Heart right ventricle (tissue), 16 donors: ENCODE data around the gene MLIP. TPM values are rescaled to one million over a fixed set of nuclear protein-coding genes. Genes with fewer than 3 reads are reported as not detected.
A peak's percentile ranks its signal among the peaks of the same experiment; 100 is the strongest.

Experiments
- ATAC-seq, 8 donors: fragments of 200-7000 bp; cut with Tn5 transposase; one replicate each; pipeline ENCODE4 v1.9.1; 2020; ENCODE audit warnings: mild to moderate bottlenecking in 8 of 8, moderate library complexity in 8 of 8, moderate number of reproducible peaks in 1 of 8
- DNase-seq, 2 donors: peaks; one replicate each; pipeline ENCODE4 v3.0.0-alpha.2; 2020
- H3K27ac ChIP-seq, 10 donors: fragments of 200-600 bp; sonication (generic) in 2 of 10; one replicate each; pipeline versions ENCODE4 v1.5.0 to v1.8.0; 2020 to 2022; ENCODE audit warnings: mild to moderate bottlenecking in 3 of 10
- H3K27me3 ChIP-seq, 7 donors: fragments of 200-600 bp; one replicate each; pipeline ENCODE4 v1.8.0; 2021 to 2022; ENCODE audit warnings: mild to moderate bottlenecking in 2 of 7
- H3K36me3 ChIP-seq, 9 donors: fragments of 200-600 bp; sonication (generic) in 1 of 9; one replicate each; pipeline versions ENCODE4 v1.5.0 to v1.8.0; 2020 to 2022; ENCODE audit warnings: mild to moderate bottlenecking in 2 of 9
- H3K4me1 ChIP-seq, 9 donors: fragments of 200-600 bp; sonication (generic) in 1 of 9; one replicate each; pipeline versions ENCODE4 v1.5.0 to v1.8.0; 2020 to 2022; ENCODE audit warnings: mild to moderate bottlenecking in 4 of 9
- H3K4me3 ChIP-seq, 10 donors: fragments of 200-600 bp; sonication (generic) in 2 of 10; one replicate each; pipeline versions ENCODE4 v1.5.0 to v1.8.0; 2020 to 2022; ENCODE audit warnings: mild to moderate bottlenecking in 7 of 10, moderate library complexity in 2 of 10
- H3K9me3 ChIP-seq, 11 donors: fragments of 200-600 bp in 10 of 11; sonication (generic) in 2 of 11; one replicate each; pipeline versions ENCODE4 v1.5.0 to v1.8.0; 2013 to 2022; ENCODE audit warnings: mild to moderate bottlenecking in 2 of 11, control low read depth in 1 of 11, moderate library complexity in 1 of 11
- CTCF ChIP-seq, 9 donors: fragments of 200-600 bp; sonication (generic) in 2 of 9; IDR thresholded peaks; one replicate each; pipeline versions ENCODE4 v1.5.0 to v1.8.0; 2021 to 2022; ENCODE audit warnings: antibody characterized with exemption in 9 of 9, mild to moderate bottlenecking in 5 of 9, moderate library complexity in 1 of 9
- WGBS, 2 donors: extraction: QIAGEN DNeasy Blood & Tissue Kit; methylation state at CpG; one replicate each; pipeline ENCODE4 v1.1.7; 2013; ENCODE audit warnings: inconsistent platforms in 1 of 2; 5-methylcytosine and 5-hydroxymethylcytosine counted together
- intact Hi-C, 10 donors: fragments of 100-400 bp; cut with DNase I; formaldehyde crosslinking; loops; one replicate each; pipeline versions ENCODE4 v1.11.1 to v1.14.2; 2022
- polyA plus RNA-seq, 2 donors: library from polyadenylated mRNA; stranded (reverse); fragments of 200-250 nt; gene quantifications; one replicate each; pipeline ENCODE4 v1.2.3, GENCODE V29; 2013
- total RNA-seq, 10 donors: library from RNA; stranded (reverse); fragmentation: NEBNext Ultra II Directional in 3 of 10; extraction: Animal tissue kit (Norgen Biotek cat#: 25700) in 3 of 10; gene quantifications; one replicate each; pipeline versions ENCODE4 v1.2.1 to v1.2.4, GENCODE V29; 2021 to 2023
- donor health status: Arrhythmogenic right ventricular cardiomyopathy.
- donor health status: ischemic (EF 13 %, LVEDD 7.1; RV severe dilation, severe dysfunction).
- donor health status: healthy with polysubstance abuse.
- donor health status: DM: no; HTN: yes; CAD: no.
- donor health status: DM: no; HTN: no; CAD: no.
- donor health status: ischemic (EF 25% LVEDD 6.9; RV normal size, moderate dysfunction).
- donor health status: ischemic (EF 25% LVEDD 5.7; RV mildly dilated, moderate dysfunction).
- donor health status: healthy.
- donor health status: DM: yes; HTN: yes; CAD: no.
- donor health status: Ischemic cardiomyopathy.
- donor health status: ischemic (EF 35%, LVEDD 5.7; RV mildly dilated, moderate dysfunction).
- donor health status: nonischemic (EF 11% LVEDD 7.7; RV severe dilation, severe dysfunction).
- donor health status: DM: yes; HTN: yes; CAD: no.
- donor health status: PGD.
- donor health status: ischemic (EF 29% LVEDD 5.4; RV normal size, mild dysfunction).
- donor health status: nonischemic (EF 23%, LVEDD 6.1; RV moderate dilation, normal function).

Gene MLIP
- total and polyA plus RNA-seq, 12 donors: 102 to 486 (median 394) TPM

DNA sequence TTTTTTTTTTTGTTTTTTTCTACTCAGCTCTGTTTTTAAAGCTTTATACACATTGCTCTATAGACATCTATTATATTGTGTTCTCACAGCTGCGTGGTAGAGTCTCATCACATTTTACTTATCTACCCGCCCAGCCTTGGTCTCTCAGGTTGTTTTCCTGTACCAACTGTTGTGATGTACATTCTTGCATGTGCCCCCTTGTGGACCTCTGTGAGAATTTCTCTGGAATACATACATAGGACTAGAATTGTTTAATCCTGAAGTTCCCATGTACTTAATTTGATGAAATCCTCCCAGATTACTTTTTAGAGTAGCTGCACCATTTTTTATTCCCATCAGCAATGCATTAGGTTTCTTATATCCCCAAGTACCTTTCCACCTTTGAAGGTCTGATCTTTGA is 156.6 kb downstream of the MLIP start:
- Histone ChIP-seq H3K4me1 (peaks cover 0 to 9% (median 0%) of the 10 kb centered on the region in 9 donors), H3K4me3 (no peak overlapping the region), H3K27me3 (no peaks in the 10 kb centered on the region), H3K36me3 (no peaks in the 10 kb centered on the region), H3K27ac (no peak overlapping the region), H3K9me3 (no peaks in the 10 kb centered on the region)
- WGBS, 2 donors: 54 to 60% methylated on average over 2 of the region's 2 CpGs
- DNase-seq (no peak), ATAC-seq (no peak)
- TF ChIP-seq CTCF (IDR thresholded peaks at IDR 0.05): peak in 7 of 9 donors; percentile 27 to 52 (median 38)
- intact Hi-C loops: loop anchor here in 6 of 10 donors (5.0 to 10.0 kb wide), 2 partner anchors 280 to 283 kb away; no protein-coding TSS in a partner anchor

GRCh38 chr6:54273214-54273820 is 162.1 kb downstream of the MLIP start:
- Histone ChIP-seq H3K36me3 (no peaks in the 10 kb centered on the region), H3K27me3 (no peaks in the 10 kb centered on the region), H3K27ac (no peak overlapping the region), H3K4me1 (no peaks in the 10 kb centered on the region), H3K9me3 (no peaks in the 10 kb centered on the region), H3K4me3 (no peak overlapping the region)
- ATAC-seq (peak in 3 of 8 donors; percentile 25 to 65 (median 53)), DNase-seq (no peak)
- 79 to 80% methylated on average over 6 of the region's 6 CpGs for WGBS, 2 donors
- no peak for TF ChIP-seq CTCF (IDR thresholded peaks at IDR 0.05)
- intact Hi-C loops: loop anchor here in 1 of 10 donors (10.0 kb wide), 1 partner anchor 289 kb away; no protein-coding TSS in a partner anchor

DNA sequence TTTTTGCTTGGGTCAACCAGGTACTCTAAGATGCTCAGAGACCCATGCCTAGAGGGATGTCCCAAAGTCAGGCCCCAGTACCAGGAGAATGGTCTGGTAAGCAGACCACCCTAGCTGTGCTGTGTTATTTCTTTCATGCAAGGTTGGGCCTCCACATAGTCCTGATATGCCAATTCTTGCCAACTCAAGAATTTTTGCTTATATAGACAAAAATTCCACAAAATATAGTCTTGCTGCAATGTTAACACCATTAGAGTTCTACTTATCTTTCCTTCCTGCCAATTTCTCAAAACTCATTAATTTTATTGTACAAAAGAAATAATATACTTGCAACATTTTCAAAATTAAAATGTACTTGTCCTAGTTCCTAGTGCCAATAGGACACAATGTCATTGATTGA is 163.1 kb downstream of the MLIP start:
- Histone ChIP-seq H3K36me3 (no peaks in the 10 kb centered on the region), H3K27ac (no peak overlapping the region), H3K4me3 (no peak overlapping the region), H3K9me3 (peaks cover 0 to 3% (median 0%) of the 10 kb centered on the region in 11 donors), H3K27me3 (no peaks in the 10 kb centered on the region), H3K4me1 (no peaks in the 10 kb centered on the region)
- intact Hi-C loops: loop anchor here in 1 of 10 donors (10.0 kb wide), 1 partner anchor 290 kb away; no protein-coding TSS in a partner anchor
- DNase-seq (no peak), ATAC-seq (peak in 3 of 8 donors; percentile 17 to 64 (median 37))
- TF ChIP-seq CTCF (IDR thresholded peaks at IDR 0.05): no peak

DNA sequence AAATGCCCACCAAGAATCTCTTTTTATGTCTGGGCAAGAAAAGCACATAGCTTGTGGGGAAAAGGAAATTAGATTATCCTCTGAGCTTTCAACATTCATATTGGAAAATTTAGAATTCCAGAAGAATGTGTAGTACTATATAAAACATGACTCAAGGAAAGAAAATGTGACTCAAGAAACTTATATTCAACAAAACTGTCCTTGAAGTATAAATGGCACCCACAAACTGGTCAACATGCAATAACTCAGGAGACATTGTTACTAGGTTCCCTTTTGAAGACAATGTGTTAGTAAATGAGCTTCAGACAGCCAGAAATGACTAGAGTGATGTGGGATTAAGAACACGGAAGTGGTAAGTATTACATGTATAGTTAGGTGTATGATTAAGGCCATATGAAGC is 170.9 kb downstream of the MLIP start:
- Histone ChIP-seq H3K27ac (no peak overlapping the region), H3K4me3 (no peak overlapping the region), H3K36me3 (no peaks in the 10 kb centered on the region), H3K27me3 (no peaks in the 10 kb centered on the region), H3K4me1 (no peaks in the 10 kb centered on the region), H3K9me3 (peaks cover 0 to 3% (median 0%) of the 10 kb centered on the region in 11 donors)
- ATAC-seq (no peak), DNase-seq (no peak)
- 85 to 92% methylated on average over 1 of the region's 1 CpG for WGBS, 2 donors
- intact Hi-C loops: no loop called here
- no peak for TF ChIP-seq CTCF (IDR thresholded peaks at IDR 0.05)
